ENCODE results near the gene ARHGAP8.

- TF ChIP-seq, protein P1, sequence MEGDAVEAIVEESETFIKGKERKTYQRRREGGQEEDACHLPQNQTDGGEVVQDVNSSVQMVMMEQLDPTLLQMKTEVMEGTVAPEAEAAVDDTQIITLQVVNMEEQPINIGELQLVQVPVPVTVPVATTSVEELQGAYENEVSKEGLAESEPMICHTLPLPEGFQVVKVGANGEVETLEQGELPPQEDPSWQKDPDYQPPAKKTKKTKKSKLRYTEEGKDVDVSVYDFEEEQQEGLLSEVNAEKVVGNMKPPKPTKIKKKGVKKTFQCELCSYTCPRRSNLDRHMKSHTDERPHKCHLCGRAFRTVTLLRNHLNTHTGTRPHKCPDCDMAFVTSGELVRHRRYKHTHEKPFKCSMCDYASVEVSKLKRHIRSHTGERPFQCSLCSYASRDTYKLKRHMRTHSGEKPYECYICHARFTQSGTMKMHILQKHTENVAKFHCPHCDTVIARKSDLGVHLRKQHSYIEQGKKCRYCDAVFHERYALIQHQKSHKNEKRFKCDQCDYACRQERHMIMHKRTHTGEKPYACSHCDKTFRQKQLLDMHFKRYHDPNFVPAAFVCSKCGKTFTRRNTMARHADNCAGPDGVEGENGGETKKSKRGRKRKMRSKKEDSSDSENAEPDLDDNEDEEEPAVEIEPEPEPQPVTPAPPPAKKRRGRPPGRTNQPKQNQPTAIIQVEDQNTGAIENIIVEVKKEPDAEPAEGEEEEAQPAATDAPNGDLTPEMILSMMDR (IDR thresholded peaks at IDR 0.05) = no peak
- no peak for TF ChIP-seq POLR2A (IDR thresholded peaks at IDR 0.05)
These were observed 33.8 kb downstream of the ARHGAP8 start for GRCh38 chr22:44786136-44786535.

Data from prostate gland (tissue), 2 donors.